NCI-H748 (cell line): ENCODE data around the gene SERINC1.

Experiments
- DNase-seq: peaks from one replicate; lab custom pipeline; 2025; ENCODE audit not compliant: unreplicated experiment; lab: John Stamatoyannopoulos, UW

SERINC1 gene

DNA sequence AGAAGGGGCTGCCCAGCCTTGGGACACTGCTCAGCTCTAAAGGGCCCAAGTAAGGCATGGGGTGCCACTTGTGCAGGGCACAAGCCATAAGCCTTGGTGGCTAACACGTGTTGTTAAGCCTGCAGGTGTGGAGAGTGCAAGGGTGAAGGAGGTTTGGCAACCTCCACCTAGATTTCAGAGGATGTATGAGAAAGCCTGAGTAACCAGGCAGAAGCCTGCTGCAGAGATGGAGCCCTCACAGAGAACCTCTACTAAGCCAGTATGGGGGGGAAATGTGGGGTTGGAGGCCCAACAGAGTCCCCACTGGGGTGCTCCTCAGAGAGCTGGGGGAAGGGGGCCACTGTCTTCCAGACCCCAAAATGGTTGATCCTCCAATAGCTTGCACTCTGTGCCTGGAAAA is 32.6 kb downstream of the SERINC1 start:
- no peak for DNase-seq

DNA sequence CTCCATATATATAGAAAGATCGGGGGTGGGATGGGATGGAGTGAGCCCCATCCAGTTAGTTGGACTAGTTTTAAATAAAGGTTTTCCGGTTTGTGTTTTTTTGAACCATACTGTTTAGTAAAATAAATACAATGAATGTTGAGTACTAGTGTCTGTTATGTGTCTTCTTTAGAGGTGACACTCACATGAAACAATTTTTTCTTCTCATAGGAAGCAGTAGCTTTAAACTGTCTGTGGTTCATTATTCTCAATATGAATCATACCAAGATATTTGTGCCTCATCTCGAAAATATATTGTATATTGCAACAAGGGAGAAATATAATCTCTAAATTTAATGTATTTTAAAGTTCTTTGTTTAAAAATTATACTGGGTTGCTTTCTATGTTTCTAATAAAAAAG is 38.8 kb downstream of the SERINC1 start:
- no peak for DNase-seq

DNA sequence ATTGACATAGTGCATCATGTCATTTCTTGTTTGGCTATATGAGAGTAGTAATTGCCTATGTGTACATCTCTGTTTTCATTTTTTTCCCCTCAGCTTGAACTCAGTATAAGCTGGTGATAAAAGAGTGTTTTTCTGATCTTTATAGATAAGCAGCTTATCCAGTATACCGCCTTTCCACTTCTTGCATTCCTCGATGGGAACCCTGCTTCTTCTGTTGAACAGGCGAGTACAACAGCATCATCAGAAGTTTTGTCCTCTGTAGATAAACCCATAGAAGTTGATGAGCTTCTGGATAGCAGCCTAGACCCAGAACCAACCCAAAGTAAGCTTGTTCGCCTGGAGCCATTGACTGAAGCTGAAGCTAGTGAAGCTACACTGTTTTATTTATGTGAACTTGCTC is 39.8 kb downstream of the SERINC1 start:
- DNase-seq: no peak

DNA sequence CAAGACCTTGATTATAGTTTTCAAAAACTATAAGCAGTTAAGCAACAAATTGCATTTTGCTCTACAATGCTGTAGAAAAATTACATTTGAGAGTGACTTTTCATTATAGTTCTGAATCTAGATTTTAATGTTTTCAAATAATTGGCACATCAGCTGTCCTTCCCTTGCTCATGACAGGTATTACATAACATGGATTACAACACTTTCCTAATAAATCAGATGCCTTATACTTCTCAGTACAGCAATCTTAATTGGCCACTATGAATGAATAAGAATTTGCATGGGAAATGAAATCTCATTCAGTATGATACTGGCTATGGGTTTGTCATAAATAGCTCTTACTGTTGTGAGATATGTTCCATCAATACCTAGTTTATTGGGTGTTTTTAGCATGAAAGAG is 42.3 kb downstream of the SERINC1 start:
- DNase-seq: no peak

DNA sequence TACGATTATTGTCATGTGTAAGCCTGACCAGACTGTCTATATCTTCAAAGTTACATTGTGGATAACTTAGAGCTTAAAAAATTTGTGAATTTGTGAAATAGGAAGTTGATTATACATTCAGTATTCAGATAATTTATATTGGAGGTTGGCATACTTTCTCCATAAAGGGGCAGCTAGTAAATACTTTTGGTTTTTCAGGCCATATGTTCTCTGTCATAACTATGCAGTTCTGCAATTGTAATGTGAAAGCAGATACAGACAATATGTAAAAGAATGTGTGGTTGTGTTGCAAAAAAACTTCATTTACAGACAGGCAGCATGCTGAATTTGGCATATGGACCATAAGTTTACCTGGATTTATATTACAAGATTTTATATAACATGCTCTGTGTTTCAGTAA is 42.8 kb downstream of the SERINC1 start:
- DNase-seq: no peak

DNA sequence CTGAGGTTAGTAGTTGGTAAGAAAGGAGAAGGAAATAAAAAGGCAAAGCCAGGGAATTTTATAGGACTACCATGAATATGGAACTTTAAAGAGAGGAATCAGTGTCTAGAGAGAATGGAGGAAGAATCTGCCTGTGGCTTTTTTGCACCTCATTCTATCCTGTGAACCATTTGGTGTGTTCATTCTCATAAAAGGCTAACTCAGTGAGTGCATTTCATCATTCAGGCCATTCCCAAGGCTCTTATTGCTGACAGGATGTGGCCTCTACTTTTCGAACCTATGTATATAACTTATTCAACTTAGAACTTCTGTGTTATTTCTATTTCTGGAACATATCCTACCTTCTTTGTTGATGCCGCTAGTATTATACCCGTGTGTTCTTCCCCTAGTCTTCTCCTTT is 45.0 kb downstream of the SERINC1 start:
- DNase-seq: no peak

DNA sequence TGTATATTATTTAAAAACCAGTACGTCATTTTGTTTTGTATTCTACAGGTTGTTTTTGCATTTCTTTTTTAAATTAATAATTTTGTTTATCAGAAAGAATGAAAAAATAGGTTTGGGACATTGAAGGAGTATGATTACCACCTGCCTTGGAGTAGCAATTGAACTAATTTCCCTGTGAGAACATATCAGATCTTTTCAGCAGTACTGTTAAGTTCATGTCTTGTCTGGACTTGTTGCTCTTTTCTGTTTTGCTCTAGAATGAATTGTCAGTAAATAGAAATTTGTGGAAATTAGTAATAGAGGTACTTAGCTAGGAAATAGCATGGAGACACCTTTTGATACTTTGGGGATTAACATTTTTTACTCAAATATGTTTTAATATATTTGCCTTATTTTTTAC is 47.9 kb downstream of the SERINC1 start:
- DNase-seq: no peak

DNA sequence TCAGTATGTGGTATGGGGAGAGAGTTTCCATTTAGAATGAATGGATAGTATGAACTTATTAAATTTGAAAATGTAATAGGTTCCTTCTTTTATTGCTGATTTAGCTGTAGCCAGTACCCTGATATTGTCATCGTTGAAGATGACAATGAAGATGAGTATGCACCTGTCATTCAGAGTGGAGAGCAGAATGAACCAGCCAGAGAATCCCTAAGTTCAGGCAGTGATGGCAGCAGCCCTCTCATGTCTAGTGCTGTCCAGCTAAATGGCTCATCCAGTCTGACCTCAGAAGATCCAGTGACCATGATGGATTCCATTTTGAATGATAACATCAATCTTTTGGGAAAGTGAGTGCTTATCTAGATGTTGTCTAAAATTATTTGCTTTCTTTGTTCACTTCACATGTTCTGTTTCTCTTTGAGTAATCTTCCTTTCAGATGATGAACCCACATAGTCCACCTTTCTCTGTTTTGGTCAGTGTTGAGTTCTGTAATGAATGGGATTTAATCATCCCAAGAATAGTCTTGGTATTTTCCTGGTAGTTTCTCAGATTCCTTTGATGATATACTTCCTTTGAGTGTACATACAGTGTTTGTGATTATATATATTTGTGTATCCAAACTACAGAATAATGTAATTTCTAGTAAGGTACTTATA is 48.9 kb downstream of the SERINC1 start:
- DNase-seq: no peak

DNA sequence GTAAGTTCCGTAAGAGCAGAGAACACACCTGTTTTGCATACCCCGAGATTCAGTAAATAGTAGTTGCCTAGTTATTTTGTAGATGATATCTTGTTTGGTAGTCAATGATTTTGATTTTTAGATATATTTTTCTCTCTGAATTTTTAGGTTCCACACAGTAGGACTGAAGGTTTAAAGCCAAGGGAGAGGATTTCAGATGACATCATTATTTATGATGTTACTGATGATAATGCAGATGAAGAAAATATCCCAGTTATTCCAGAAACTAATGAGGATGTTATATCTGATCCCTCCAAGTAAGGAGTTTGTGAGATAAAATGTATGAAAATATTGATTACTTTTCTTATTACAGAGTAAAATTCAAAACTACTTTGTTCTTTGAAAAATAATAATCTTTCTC is 49.6 kb downstream of the SERINC1 start:
- no peak for DNase-seq

DNA sequence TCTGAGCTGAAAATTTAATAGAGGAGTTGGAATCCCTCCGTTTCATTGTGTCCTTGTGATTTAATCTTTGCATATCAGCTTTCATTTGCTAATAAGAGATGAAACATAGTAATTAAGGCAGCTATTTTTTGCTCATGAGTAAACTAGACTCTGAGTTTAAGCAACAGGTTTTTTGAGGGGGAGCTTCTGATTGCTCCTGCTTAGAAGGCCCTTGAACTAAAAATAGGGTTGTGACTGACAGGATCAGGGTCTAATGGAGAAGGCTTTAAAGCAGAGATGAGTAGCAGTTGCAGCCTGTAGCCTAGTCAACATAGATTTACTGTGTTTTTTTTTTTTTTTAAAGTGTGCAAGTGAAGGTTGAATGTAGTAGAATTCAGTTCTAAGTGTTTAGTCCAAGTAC is 54.8 kb downstream of the SERINC1 start:
- no peak for DNase-seq

DNA sequence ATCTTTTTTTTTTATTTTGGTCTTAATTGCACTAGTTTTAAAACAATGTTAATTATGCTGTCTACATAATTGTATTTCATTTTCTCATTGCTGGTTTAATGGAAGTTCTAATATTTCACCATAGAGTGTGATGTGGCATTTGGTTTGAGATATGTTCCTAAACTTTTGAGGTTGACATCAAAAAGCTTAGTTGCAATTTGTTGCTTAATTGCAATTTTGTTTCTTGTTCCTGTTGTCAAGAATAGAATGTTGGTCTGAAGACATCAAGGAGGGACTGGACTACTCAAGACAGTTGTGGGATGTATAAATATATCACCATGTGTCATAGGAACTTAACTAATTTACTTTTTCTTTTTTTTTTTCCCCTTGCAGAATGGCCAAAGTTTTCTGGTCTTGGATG is 59.6 kb downstream of the SERINC1 start:
- no peak for DNase-seq

DNA sequence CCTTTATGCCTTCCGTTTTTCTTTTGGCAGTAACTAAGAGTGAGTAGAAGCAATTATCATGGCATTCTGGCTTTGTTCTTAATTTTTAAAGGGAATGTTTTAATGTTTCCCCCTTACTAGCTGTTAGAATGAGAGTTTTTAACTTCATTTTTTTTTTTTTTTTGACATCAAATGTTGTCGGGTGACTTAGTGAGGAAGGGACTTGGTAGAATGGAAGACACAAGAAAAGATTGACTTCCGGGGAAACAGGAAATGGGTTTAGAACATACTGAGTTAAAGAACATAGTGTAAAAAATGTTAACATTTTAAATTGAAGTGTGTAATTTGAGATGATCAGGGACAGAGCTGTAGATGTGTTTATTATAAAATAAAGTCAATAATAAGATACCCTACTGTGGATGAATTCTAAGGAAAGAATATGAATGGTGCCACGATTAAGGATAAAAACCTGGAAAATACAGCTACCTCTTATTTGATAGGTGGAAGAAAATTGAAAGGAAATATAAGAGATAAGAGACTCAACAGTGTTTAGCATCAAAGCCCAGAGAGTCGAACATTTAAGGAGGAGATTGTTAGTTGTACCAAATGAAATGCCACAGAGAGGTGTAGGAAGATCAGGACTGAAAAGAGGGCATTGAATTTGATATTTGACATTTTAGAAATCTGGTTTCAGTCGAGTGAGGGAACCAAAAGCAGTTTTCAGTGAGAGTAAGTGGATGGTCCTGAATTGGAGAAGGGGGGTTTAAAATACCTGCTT is 62.7 kb downstream of the SERINC1 start:
- no peak for DNase-seq

DNA sequence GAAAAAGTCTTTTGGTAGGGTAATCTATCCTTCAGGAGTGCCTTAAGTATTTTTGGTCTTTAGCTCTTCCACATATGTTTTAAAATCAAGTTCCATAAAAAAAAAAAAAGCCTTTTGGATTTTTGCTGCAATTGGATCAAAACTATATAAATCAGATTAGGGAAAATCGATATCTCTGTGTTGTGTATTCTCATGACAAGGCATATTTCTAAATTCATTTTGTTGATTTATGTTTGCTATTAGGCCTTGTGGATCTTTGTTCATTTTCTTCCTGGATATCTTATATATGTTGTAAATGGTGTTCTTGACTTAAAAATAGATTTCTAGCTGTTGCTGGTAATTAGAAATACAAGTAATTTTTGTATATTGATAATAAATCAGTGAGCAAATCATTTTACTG is 63.4 kb downstream of the SERINC1 start:
- no peak for DNase-seq

DNA sequence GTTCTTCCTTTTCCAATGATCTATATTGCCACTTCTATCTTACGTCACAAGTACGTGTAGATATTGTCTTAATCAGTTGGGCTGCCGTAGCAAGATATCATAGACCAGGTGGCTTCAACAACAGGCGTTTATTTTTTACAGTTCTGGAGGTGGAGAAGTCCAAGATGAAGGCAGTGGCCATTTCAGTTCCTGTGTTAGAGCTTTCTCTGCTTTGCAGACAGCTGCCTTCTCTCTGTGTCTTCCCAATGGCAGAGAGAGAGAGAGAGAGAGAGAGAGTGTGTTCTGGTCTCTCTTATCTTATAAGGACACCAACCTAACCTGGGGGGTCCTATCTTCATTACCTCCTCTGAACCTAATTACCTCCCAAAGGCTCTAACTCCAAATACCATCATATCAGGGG is 63.9 kb downstream of the SERINC1 start:
- no peak for DNase-seq

DNA sequence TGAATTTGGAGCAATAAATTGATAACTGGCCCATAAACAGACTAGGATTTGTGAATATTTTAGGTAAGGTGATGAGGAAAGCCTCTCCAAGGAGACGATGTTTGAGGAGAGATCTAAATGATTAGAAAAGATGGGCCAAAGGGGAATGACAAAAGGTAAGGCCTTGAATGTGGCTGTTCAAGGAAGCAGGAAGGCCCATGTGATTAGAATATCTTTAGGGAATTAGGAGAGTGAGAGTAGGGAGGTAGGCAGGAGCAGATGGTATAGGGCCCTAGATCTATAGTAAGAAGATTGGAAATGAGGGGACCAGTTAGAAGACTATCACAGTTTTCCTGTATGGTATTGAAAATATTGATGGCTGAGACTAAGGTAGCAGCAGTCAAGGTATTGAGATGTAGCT is 65.4 kb downstream of the SERINC1 start:
- DNase-seq: no peak

DNA sequence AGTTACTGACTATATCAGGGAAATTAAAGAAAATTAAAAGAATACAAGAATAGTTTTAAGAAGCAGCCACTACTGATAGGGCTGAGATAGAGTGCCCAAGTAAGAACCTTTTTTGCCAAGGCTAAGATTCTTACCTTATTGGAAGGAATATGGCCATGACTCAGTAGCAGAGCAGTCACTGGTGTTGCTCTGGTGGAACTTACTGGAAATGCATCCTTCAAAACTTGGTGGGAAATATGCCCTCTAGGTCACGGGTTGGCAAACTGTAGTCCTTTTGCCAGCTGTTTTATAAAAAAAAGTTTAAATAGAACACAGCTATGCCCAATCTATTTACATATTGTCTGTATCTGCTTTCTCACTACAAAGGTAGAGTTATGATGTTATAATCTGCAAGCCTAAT is 66.2 kb downstream of the SERINC1 start:
- DNase-seq: no peak

DNA sequence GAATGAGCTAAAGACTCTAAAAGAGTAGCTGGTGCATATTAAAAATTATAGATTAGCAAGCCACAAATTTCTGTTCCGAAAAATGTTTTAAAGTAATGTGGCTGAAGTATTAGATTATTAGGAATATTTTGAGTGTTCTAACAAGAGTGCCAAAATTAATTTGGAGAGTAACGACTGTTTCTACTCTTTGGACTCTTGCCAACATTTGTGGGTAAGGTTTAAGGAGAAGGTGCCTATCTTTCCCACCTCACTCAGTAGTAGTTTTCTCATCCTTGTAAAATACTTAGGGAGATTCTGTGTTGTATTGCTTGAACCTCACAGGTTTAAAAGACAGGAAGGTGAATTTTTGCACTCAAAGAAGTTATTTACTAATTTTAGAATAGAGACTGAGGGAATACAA is 67.2 kb downstream of the SERINC1 start:
- DNase-seq: no peak

DNA sequence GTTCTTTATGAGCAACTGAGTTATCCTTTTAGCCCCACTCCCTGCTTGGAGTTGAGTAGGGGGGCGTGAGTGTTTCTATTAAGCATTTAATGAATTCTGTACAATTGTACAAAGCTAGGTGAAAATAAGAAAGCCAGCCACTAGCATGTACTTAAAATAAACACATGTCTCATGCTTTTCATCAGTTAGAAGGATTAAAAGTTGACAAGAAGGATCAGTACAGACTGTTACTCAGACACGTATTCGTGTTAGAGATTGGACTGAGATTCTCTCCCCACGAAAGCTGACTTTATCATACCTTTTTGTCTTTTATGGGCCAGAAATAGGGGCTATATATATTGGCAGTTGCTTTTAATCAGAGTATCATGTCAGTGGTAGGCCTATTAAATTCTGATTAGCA is 70.5 kb downstream of the SERINC1 start:
- DNase-seq: no peak

DNA sequence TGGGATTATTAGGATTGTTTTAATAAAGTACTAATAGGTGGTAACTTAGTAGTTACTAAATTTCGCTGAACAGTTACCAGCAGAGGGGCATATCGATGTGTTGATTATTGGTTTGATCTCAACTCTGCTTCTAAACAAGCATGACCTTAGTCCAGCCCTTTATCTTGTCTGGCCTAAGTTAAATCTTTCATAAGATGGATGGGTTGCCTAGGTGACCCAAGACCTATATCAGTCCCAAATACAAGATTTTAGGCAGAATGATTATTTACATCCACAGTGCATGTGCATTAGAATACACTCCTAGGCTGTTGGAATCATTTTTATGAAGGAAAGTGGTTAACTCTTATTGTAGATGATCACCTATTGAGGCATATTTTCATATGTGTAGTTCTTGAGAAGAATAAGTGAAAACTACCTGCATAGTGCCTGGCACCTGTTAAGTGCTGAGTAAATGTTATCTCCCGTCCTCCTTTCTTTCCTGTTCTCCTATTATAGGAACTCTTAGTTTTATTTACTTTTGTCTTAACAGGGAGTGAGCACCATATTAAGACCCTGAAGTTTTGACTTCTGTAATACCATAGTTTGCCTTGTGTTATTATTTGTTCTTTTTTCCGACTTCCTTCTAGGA is 71.0 kb downstream of the SERINC1 start:
- DNase-seq: peak; percentile 21

DNA sequence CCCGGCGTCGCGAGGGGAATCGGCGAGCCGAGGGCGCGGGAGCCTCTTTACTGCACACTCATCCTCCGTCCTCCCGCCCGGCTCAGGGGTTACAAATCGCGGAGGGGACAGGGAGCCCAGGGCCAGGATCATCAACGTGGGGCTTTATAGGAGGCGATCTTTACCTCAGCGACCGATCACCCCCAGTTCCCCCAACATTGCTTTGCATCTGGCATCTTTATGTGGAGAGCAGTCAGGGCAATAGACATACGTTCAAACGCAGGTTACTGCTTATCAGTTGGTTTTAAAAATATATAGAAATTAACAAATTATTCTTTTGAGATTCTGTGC is 71.5 kb downstream of the SERINC1 start:
- DNase-seq: no peak

DNA sequence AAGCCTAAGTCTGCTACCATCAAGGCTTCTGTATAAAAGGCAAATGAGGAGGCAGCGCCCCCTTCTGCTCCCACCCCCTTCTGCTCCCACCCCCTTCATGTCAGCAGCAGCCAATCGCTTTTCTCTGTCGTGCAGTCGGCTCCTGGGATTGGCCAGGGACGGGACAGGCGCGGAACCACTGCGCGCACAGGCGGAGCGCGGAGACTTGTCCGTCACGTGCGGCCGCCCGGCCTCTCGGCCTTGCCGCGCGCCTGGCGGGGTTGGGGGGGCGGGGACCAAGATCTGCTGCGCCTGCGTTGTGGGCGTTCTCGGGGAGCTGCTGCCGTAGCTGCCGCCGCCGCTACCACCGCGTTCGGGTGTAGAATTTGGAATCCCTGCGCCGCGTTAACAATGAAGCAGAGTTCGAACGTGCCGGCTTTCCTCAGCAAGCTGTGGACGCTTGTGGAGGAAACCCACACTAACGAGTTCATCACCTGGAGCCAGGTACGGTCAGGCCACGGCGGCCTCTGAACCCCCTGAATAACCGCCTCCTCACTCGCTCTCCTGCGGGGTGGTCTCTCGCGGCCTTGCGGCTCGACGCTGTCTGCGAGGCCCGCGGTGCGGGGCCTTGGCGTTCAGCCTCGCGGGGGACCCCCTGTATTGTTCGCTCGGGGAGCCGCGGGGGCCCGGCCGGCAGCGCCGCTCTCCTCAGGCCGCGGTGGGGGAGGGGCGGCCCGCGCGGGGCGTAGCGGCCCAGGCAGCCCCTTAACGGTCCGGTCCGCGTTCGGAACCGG is 72.1 kb downstream of the SERINC1 start, which contains the start of gene HSF2:
Gene HSF2, plus strand, starts transcription at position 305 of the 773 bp plus-strand sequence. Its CDS starts 86 bp downstream, at position 391.
- peak; percentile 99 for DNase-seq

DNA sequence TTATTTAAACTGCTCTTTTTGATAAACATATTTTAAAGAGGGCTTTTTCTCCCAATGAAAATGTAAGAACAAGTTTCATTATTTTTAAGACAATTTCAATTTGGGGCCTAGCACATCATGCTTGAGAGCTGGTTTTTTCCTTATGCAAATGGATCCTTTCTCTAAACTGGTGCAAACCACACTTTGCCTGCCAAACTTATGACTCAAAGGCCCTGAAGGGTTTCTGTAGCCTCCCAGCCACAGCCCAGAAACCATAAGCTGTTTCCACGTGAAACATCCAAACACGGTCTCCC is 72.6 kb downstream of the SERINC1 start:
- DNase-seq: no peak
